Renal pelvis (tissue), 4 donors: ENCODE results near the gene PACRG. TPM values are rescaled to one million over a fixed set of nuclear protein-coding genes. Genes with fewer than 3 reads are reported as not detected.

ENCODE experiments used
- DNase-seq: peaks from one replicate; pipeline ENCODE4 v3.0.0-alpha.2; 2013
- polyA plus RNA-seq, 3 donors: library from polyadenylated mRNA; unstranded; fragments of 120-200 nt; gene quantifications; one replicate each; pipeline ENCODE4 v1.2.1, GENCODE V29; 2013; ENCODE audit not compliant: insufficient read length in 3 of 3

PACRG gene
- polyA plus RNA-seq, 3 donors = 14.8 to 18.3 (median 16.1) TPM

GRCh38 chr6:162705736-162706135 is 22.0 kb upstream of the PACRG start:
- DNase-seq = no peak

- peak; percentile 61 for DNase-seq
Measured at GRCh38 chr6:162706232-162706631, 21.5 kb upstream of the PACRG start.

GRCh38 chr6:162708971-162709370 is 18.8 kb upstream of the PACRG start:
- DNase-seq = no peak

- no peak for DNase-seq
Measured at GRCh38 chr6:162709431-162709830, 18.3 kb upstream of the PACRG start.

GRCh38 chr6:162710419-162710818 is 17.4 kb upstream of the PACRG start:
- no peak for DNase-seq

GRCh38 chr6:162710936-162711335 is 16.8 kb upstream of the PACRG start:
- no peak for DNase-seq

GRCh38 chr6:162711376-162711775 is 16.4 kb upstream of the PACRG start:
- no peak for DNase-seq

- no peak for DNase-seq
Measured at GRCh38 chr6:162712694-162713093, 15.1 kb upstream of the PACRG start.

GRCh38 chr6:162713974-162714780 is 13.6 kb upstream of the PACRG start:
- no peak for DNase-seq

GRCh38 chr6:162715601-162716000 is 12.2 kb upstream of the PACRG start:
- DNase-seq = no peak

GRCh38 chr6:162719528-162719927 is 8.2 kb upstream of the PACRG start:
- no peak for DNase-seq

- no peak for DNase-seq
Measured at GRCh38 chr6:162721404-162721687, 6.4 kb upstream of the PACRG start.

GRCh38 chr6:162722226-162722625 is 5.5 kb upstream of the PACRG start:
- DNase-seq = no peak

- no peak for DNase-seq
Measured at GRCh38 chr6:162722633-162723032, 5.1 kb upstream of the PACRG start.

- DNase-seq = peak; percentile 19
Measured at GRCh38 chr6:162726947-162727321, 840 bp upstream of the PACRG start.

- no peak for DNase-seq
Measured at GRCh38 chr6:162728197-162728596, 423 bp downstream of the PACRG start.

GRCh38 chr6:162728706-162729105 is 932 bp downstream of the PACRG start:
- no peak for DNase-seq

- DNase-seq = no peak
Measured at GRCh38 chr6:162730502-162730901, 2.7 kb downstream of the PACRG start.

GRCh38 chr6:162733489-162733888 is 5.7 kb downstream of the PACRG start:
- no peak for DNase-seq

GRCh38 chr6:162736961-162737360 is 9.2 kb downstream of the PACRG start:
- no peak for DNase-seq

GRCh38 chr6:162750776-162751175 is 23.0 kb downstream of the PACRG start:
- DNase-seq = no peak

GRCh38 chr6:162751211-162751859 is 23.6 kb downstream of the PACRG start:
- DNase-seq = no peak

GRCh38 chr6:162753775-162754174 is 26.0 kb downstream of the PACRG start:
- no peak for DNase-seq

- DNase-seq = no peak
Measured at GRCh38 chr6:162770136-162770535, 42.4 kb downstream of the PACRG start.
